GM12878 (cell line): ENCODE results near the gene HOXA10.

ENCODE experiments used
- ATF3 ChIP-seq: IDR thresholded peaks from 2 replicates; pipeline ENCODE4 v1.6.1; 2011; ENCODE audit warnings: low read depth, mild to moderate bottlenecking, low read length, moderate library complexity, borderline replicate concordance; ENCODE audit errors: extremely low read depth
- BHLHE40 ChIP-seq, 2 experiments: fragments of 450-650 bp in 1 of 2; IDR thresholded peaks; 2 replicates each; pipeline ENCODE4 v1.6.1; 2011 to 2017; ENCODE audit warnings: low read depth in 2 of 2, borderline replicate concordance in 1 of 2, improper control_type of control experiment in 1 of 2, low read length in 1 of 2, mild to moderate bottlenecking in 1 of 2
- CTCF ChIP-seq, 3 experiments: IDR thresholded peaks in 2 of 3; conservative IDR thresholded peaks in 1 of 3; 2 replicates each; pipeline ENCODE4 v1.5.1; 2011; ENCODE audit warnings: low read depth in 3 of 3, low read length in 3 of 3, mild to moderate bottlenecking in 3 of 3, control low read depth in 2 of 3, moderate library complexity in 2 of 3, inconsistent platforms in 1 of 3, mixed read lengths in 1 of 3; ENCODE audit not compliant: control insufficient read depth in 2 of 3, insufficient read depth in 1 of 3; ENCODE audit errors: extremely low read depth in 1 of 3
- EP300 ChIP-seq, 2 experiments: fragments of 150-350 bp in 1 of 2; IDR thresholded peaks; 2 replicates each; pipeline ENCODE4 v1.6.1; 2011 to 2012; ENCODE audit warnings: low read depth in 2 of 2, low read length in 2 of 2, borderline replicate concordance in 1 of 2, improper control_type of control experiment in 1 of 2, inconsistent platforms in 1 of 2; ENCODE audit not compliant: control insufficient read depth in 1 of 2
- IKZF2 ChIP-seq, 2 experiments: fragments of 450-650 bp; IDR thresholded peaks; 2 replicates each; pipeline ENCODE4 v1.6.1; 2017; ENCODE audit warnings: mild to moderate bottlenecking in 2 of 2, moderate library complexity in 2 of 2
- RAD21 ChIP-seq: IDR thresholded peaks from 2 replicates; pipeline ENCODE4 v1.6.1; 2011; ENCODE audit warnings: mild to moderate bottlenecking, low read depth, low read length, moderate library complexity; ENCODE audit not compliant: insufficient read depth
- RBBP5 ChIP-seq: fragments of 200-600 bp; sonication (generic); conservative IDR thresholded peaks from 2 replicates; pipeline ENCODE4 v1.6.1; 2016
- SMARCA5 ChIP-seq: fragments of 450-650 bp; IDR thresholded peaks from 2 replicates; pipeline ENCODE4 v1.6.1; 2017; ENCODE audit warnings: mild to moderate bottlenecking
- TAF1 ChIP-seq: IDR thresholded peaks from 2 replicates; pipeline ENCODE4 v1.6.1; 2011; ENCODE audit warnings: mild to moderate bottlenecking, low read depth, low read length, borderline replicate concordance
- USF2 ChIP-seq: IDR thresholded peaks from 2 replicates; pipeline ENCODE4 v1.6.1; 2011; ENCODE audit warnings: low read depth, low read length, improper control_type of control experiment, borderline replicate concordance
- YY1 ChIP-seq: IDR thresholded peaks from 2 replicates; pipeline ENCODE4 v1.6.1; 2011; ENCODE audit warnings: low read depth, mild to moderate bottlenecking, low read length
- ZNF217 ChIP-seq: fragments of 450-650 bp; IDR thresholded peaks from 2 replicates; pipeline ENCODE4 v1.6.1; 2017; ENCODE audit warnings: antibody characterized with exemption, mild to moderate bottlenecking
- ZNF274 ChIP-seq: IDR thresholded peaks from one replicate; pipeline ENCODE4 v1.8.0; 2011; ENCODE audit not compliant: insufficient read length, insufficient read depth

GRCh38 chr7:27143023-27143949 is 30.8 kb downstream of the HOXA10 start, which contains the start of gene HOXA5:
- TF ChIP-seq IKZF2 (IDR thresholded peaks at IDR 0.05) (no peak), TAF1 (no peak), ZNF274 (no peak), USF2 (no peak), SMARCA5 (no peak), RBBP5 (no peak), RAD21 (peak; percentile 45), CTCF (IDR thresholded peaks at IDR 0.05 in 2 of 3, conservative IDR thresholded peaks at IDR 0.05 in 1 of 3; ENCODE audit: control insufficient read depth in 2 of 3, extremely low read depth in 1 of 3, insufficient read depth in 1 of 3, low read depth in 3 of 3, low read length in 3 of 3) (0 out of 6 replicates have a peak, but pooled peaks of 1 of the 3 experiments have one; percentile 30), ATF3 (no peak), BHLHE40 (IDR thresholded peaks at IDR 0.05; ENCODE audit: borderline replicate concordance in 1 of 2, low read depth in 2 of 2, low read length in 1 of 2) (no peak), EP300 (IDR thresholded peaks at IDR 0.05; ENCODE audit: borderline replicate concordance in 1 of 2, control insufficient read depth in 1 of 2, low read depth in 2 of 2, low read length in 2 of 2) (no peak), ZNF217 (no peak), YY1 (no peak)
